Choroid plexus epithelial cell (primary cell): ENCODE data around the gene IYD.

Experiments
- DNase-seq: peaks from one replicate; pipeline ENCODE4 v3.0.0-alpha.2; 2010; ENCODE audit warnings: low read depth
- H3K4me3 ChIP-seq: 2 replicates; pipeline ENCODE4 v1.5.1; 2011; ENCODE audit warnings: low read depth, mild to moderate bottlenecking, control low read depth, low read length, moderate library complexity
- CTCF ChIP-seq: conservative IDR thresholded peaks from 2 replicates; pipeline ENCODE4 v1.5.1; 2011; ENCODE audit warnings: low read depth, mild to moderate bottlenecking, control low read depth, inconsistent platforms, low read length, moderate library complexity

The IYD gene

GRCh38 chr6:150361876-150362275, 6.9 kb upstream of the IYD start:
- DNase-seq, result no peak
- no peak overlapping the region for H3K4me3 ChIP-seq
- no peak for TF ChIP-seq CTCF

GRCh38 chr6:150363733-150364132, 5.1 kb upstream of the IYD start:
- no peak for TF ChIP-seq CTCF
- H3K4me3 ChIP-seq, result no peak overlapping the region
- no peak for DNase-seq

GRCh38 chr6:150366118-150366778, 2.6 kb upstream of the IYD start:
- no peak for DNase-seq
- TF ChIP-seq CTCF, result no peak
- no peak overlapping the region for H3K4me3 ChIP-seq

GRCh38 chr6:150369408-150369807, 596 bp downstream of the IYD start:
- DNase-seq, result no peak
- no peak for TF ChIP-seq CTCF
- H3K4me3 ChIP-seq, result no peak overlapping the region

GRCh38 chr6:150370112-150370511, 1.3 kb downstream of the IYD start:
- H3K4me3 ChIP-seq, result no peak overlapping the region
- DNase-seq, result no peak
- no peak for TF ChIP-seq CTCF

- DNase-seq, result no peak
- TF ChIP-seq CTCF, result no peak
- no peak overlapping the region for H3K4me3 ChIP-seq
Observed at GRCh38 chr6:150371356-150371755, 2.5 kb downstream of the IYD start.

- TF ChIP-seq CTCF, result no peak
- DNase-seq, result no peak
Observed at GRCh38 chr6:150372051-150372450, 3.2 kb downstream of the IYD start.

More at GRCh38 chr6:150372051-150372450, 3.2 kb downstream of the IYD start:
- H3K4me3 ChIP-seq, result no peak overlapping the region
